K562 (cell line): ENCODE measurements around the gene SLC1A5. TPM values are rescaled to one million over a fixed set of nuclear protein-coding genes. Genes with fewer than 3 reads are reported as not detected.
A peak's percentile ranks its signal among the peaks of the same experiment; 100 is the strongest.

Experiments
- AFF1 ChIP-seq, 2 experiments: fragments of 450-650 bp; IDR thresholded peaks; 2 replicates each; pipeline ENCODE4 v1.6.1; 2018; ENCODE audit warnings: mild to moderate bottlenecking in 2 of 2, low read depth in 1 of 2; ENCODE audit not compliant: partially characterized antibody in 2 of 2
- ATF7 ChIP-seq: fragments of 450-650 bp; IDR thresholded peaks from 2 replicates; pipeline ENCODE4 v1.7.1; 2014; ENCODE audit warnings: mild to moderate bottlenecking, moderate library complexity
- CXXC5 ChIP-seq: fragments of 250-450 bp; sonication (Bioruptor Pico); IDR thresholded peaks from 2 replicates; pipeline ENCODE4 v1.8.0; 2022; ENCODE audit warnings: inconsistent platforms, mild to moderate bottlenecking, moderate library complexity
- EP300 ChIP-seq: IDR thresholded peaks from 2 replicates; pipeline ENCODE4 v1.6.1; 2012; ENCODE audit warnings: low read length, improper control_type of control experiment
- GATA2 ChIP-seq: sonication (generic); formaldehyde crosslinking; IDR thresholded peaks from 2 replicates; pipeline ENCODE4 v1.4.0; 2020; ENCODE audit warnings: mild to moderate bottlenecking, missing genetic modification reagents
- GMEB1 ChIP-seq: fragments of 250-450 bp; sonication (Bioruptor Pico); IDR thresholded peaks from 2 replicates; pipeline ENCODE4 v1.4.0; 2020; ENCODE audit warnings: mild to moderate bottlenecking
- GTF2F1 ChIP-seq: IDR thresholded peaks from 2 replicates; pipeline ENCODE4 v1.6.1; 2011; ENCODE audit warnings: low read depth, low read length, improper control_type of control experiment
- KDM1A ChIP-seq, 2 experiments: fragments of 450-650 bp; IDR thresholded peaks; 2 replicates each; pipeline ENCODE4 v1.6.1; 2016; ENCODE audit warnings: mild to moderate bottlenecking in 2 of 2
- MLLT1 ChIP-seq, 2 experiments: fragments of 450-650 bp; IDR thresholded peaks; 2 replicates each; pipeline ENCODE4 v1.6.1; 2016
- PCBP1 ChIP-seq: fragments of 200-400 bp; formaldehyde crosslinking; IDR thresholded peaks from 2 replicates; pipeline ENCODE4 v1.6.1; 2018; ENCODE audit warnings: mild to moderate bottlenecking, low read depth, low read length; ENCODE audit not compliant: poor library complexity, severe bottlenecking
- RBM14 ChIP-seq: fragments of 200-400 bp; formaldehyde crosslinking; IDR thresholded peaks from 2 replicates; pipeline ENCODE4 v1.6.1; 2018; ENCODE audit warnings: low read depth, mild to moderate bottlenecking, low read length, moderate library complexity, borderline replicate concordance; ENCODE audit not compliant: insufficient read depth
- SNAPC5 ChIP-seq: fragments of 250-450 bp; sonication (Bioruptor Pico); IDR thresholded peaks from 2 replicates; pipeline ENCODE4 v1.8.0; 2021; ENCODE audit warnings: moderate library complexity, mild to moderate bottlenecking, inconsistent platforms
- TCFL5 ChIP-seq: fragments of 250-450 bp; sonication (Bioruptor Pico); conservative IDR thresholded peaks from 2 replicates; pipeline ENCODE4 v1.6.1; 2021; ENCODE audit warnings: mild to moderate bottlenecking, moderate library complexity, matching md5 sums
- TEAD1 ChIP-seq, 2 experiments: fragments of 450-650 bp in 1 of 2; sonication (generic) in 1 of 2; formaldehyde crosslinking; IDR thresholded peaks; 2 replicates each; pipeline versions ENCODE4 v1.4.0 to v1.8.0; 2020 to 2022; ENCODE audit warnings: mild to moderate bottlenecking in 2 of 2, missing genetic modification reagents in 1 of 2
- TEAD4 ChIP-seq, 2 experiments: sonication (generic) in 1 of 2; formaldehyde crosslinking in 1 of 2; IDR thresholded peaks; 2 replicates each; pipeline versions ENCODE4 v1.6.1 to v1.8.0; 2012 to 2022; ENCODE audit warnings: borderline replicate concordance in 1 of 2, inconsistent platforms in 1 of 2, low read length in 1 of 2, mild to moderate bottlenecking in 1 of 2, missing genetic modification reagents in 1 of 2
- THAP7 ChIP-seq: fragments of 250-450 bp; sonication (Bioruptor Pico); IDR thresholded peaks from 2 replicates; pipeline ENCODE4 v1.5.0; 2021
- ZFPM2 ChIP-seq: fragments of 250-450 bp; sonication (Bioruptor Pico); IDR thresholded peaks from 2 replicates; pipeline ENCODE4 v1.5.1; 2022; ENCODE audit warnings: mild to moderate bottlenecking
- ZNF133 ChIP-seq: fragments of 250-450 bp; sonication (Bioruptor Pico); IDR thresholded peaks from 2 replicates; pipeline ENCODE4 v1.4.0; 2020; ENCODE audit warnings: mild to moderate bottlenecking
- ZNF212 ChIP-seq: fragments of 450-650 bp; formaldehyde crosslinking; IDR thresholded peaks from 2 replicates; pipeline ENCODE4 v1.4.0; 2020; ENCODE audit warnings: mild to moderate bottlenecking
- polyA plus RNA-seq, 8 experiments: library from polyadenylated mRNA; depleted of rRNA in 4 of 8; stranded (reverse) in 5 of 8; unstranded in 3 of 8; fragments of >200 nt; fragmentation: Nextera tagmentation in 2 of 8; fragmentation: Illumina TruSeq in 1 of 8; extraction: Ambion mirVana in 2 of 8; extraction: Trizol in 1 of 8; gene quantifications; 2 replicates each; pipeline versions ENCODE4 v1.2.1 to v1.2.3, GENCODE V29; 2011 to 2014; ENCODE audit warnings: inconsistent platforms in 1 of 8, missing spikeins in 1 of 8
- total RNA-seq, 7 experiments: library from RNA; depleted of rRNA in 6 of 7; stranded (reverse); fragments of >200 nt in 6 of 7; fragmentation: Illumina TruSeq in 2 of 7; extraction: Trizol in 2 of 7; gene quantifications; 2 replicates each; pipeline versions ENCODE4 v1.2.1 to v1.2.3, GENCODE V29; 2011 to 2021; ENCODE audit warnings: low replicate concordance in 1 of 7

Gene SLC1A5
- total and polyA plus RNA-seq, 9 of the 15 experiments (the other 6 are each of a cell fraction or from before 2014, with no cell fraction given), result 31.2 to 417 (median 134) TPM

GRCh38 chr19:46786236-46787039, 2.0 kb downstream of the SLC1A5 start (continued):
- TF ChIP-seq RBM14, result no peak
- TF ChIP-seq GATA2 (CRISPR knock-in tag), result peak; percentile 89
- no peak for TF ChIP-seq GMEB1 (CRISPR knock-in tag)
- no peak; a peak in 1 of 4 replicates for TF ChIP-seq KDM1A (IDR thresholded peaks at IDR 0.05)
- no peak for TF ChIP-seq PCBP1
- peak; percentile 88 for TF ChIP-seq ATF7
- TF ChIP-seq ZFPM2 (CRISPR knock-in tag), result no peak
- TF ChIP-seq SNAPC5 (CRISPR knock-in tag), result no peak
- 0 out of 2 replicates have a peak, but pooled peaks have one; percentile 14 for TF ChIP-seq GTF2F1
- no peak; a peak in 3 of 4 replicates for TF ChIP-seq TEAD1 (CRISPR knock-in tag; IDR thresholded peaks at IDR 0.05)
- peak in 1 of 2 experiments; percentile 23; a peak in 2 of 4 replicates for TF ChIP-seq MLLT1 (IDR thresholded peaks at IDR 0.05)
- TF ChIP-seq EP300, result peak; percentile 75
- TF ChIP-seq TEAD4 (IDR thresholded peaks at IDR 0.05; ENCODE audit: low read length), result no peak
- TF ChIP-seq TEAD4 (CRISPR knock-in tag; IDR thresholded peaks at IDR 0.05; ENCODE audit: borderline replicate concordance), result no peak
- TF ChIP-seq TCFL5 (CRISPR knock-in tag), result no peak
- no peak for TF ChIP-seq ZNF212
- TF ChIP-seq THAP7 (CRISPR knock-in tag), result no peak
- no peak for TF ChIP-seq ZNF133 (CRISPR knock-in tag)
- peak; percentile 61 to 68 for TF ChIP-seq AFF1 (IDR thresholded peaks at IDR 0.05; ENCODE audit: low read depth in 1 of 2, partially characterized antibody in 2 of 2)
- peak; percentile 75 for TF ChIP-seq CXXC5
